DOHH2 (cell line): ENCODE data around the gene RUNDC1.

Experiments used
- H3F3A ChIP-seq: fragments of 200-600 bp; sonication (generic), shearing (Covaris generic); 2 replicates; pipeline ENCODE4 v1.6.0; 2016; ENCODE audit warnings: antibody characterized with exemption, mild to moderate bottlenecking; ENCODE audit not compliant: control insufficient read depth, insufficient read depth
- H3K27ac ChIP-seq: fragments of 200-600 bp; sonication (generic); 2 replicates; pipeline ENCODE4 v1.5.1; 2014; ENCODE audit warnings: low read depth, mild to moderate bottlenecking, low read length, moderate library complexity
- H3K27me3 ChIP-seq: fragments of 200-600 bp; sonication (generic); 2 replicates; pipeline ENCODE4 v1.6.1; 2014; ENCODE audit warnings: mild to moderate bottlenecking, low read length, mixed read lengths; ENCODE audit not compliant: control insufficient read depth
- H3K36me3 ChIP-seq: fragments of 200-600 bp; sonication (generic); 2 replicates; pipeline ENCODE4 v1.6.1; 2014; ENCODE audit warnings: mild to moderate bottlenecking, low read length, moderate library complexity, mixed read lengths; ENCODE audit not compliant: control insufficient read depth
- H3K4me1 ChIP-seq: fragments of 200-600 bp; sonication (generic); 2 replicates; pipeline ENCODE4 v1.6.1; 2014; ENCODE audit warnings: mild to moderate bottlenecking, low read length, mixed read lengths; ENCODE audit not compliant: control insufficient read depth
- H3K4me2 ChIP-seq: fragments of 200-600 bp; sonication (generic); 2 replicates; pipeline ENCODE4 v1.6.0; 2014; ENCODE audit warnings: mild to moderate bottlenecking, low read length, moderate library complexity
- H3K4me3 ChIP-seq: fragments of 200-600 bp; sonication (generic); 2 replicates; pipeline ENCODE4 v1.5.1; 2014; ENCODE audit warnings: mild to moderate bottlenecking, low read length, mixed read lengths
- H3K79me2 ChIP-seq: fragments of 200-600 bp; sonication (generic); 2 replicates; pipeline ENCODE4 v1.6.1; 2014; ENCODE audit warnings: mild to moderate bottlenecking, low read length, mixed read lengths; ENCODE audit not compliant: control insufficient read depth
- H3K9me2 ChIP-seq: fragments of 200-600 bp; sonication (generic); replicated peaks from 2 replicates; pipeline ENCODE4 v1.6.1; 2014; ENCODE audit warnings: mild to moderate bottlenecking, low read length, mixed read lengths; ENCODE audit not compliant: control insufficient read depth
- H3K9me3 ChIP-seq: fragments of 200-600 bp; sonication (generic); 2 replicates; pipeline ENCODE4 v1.6.1; 2014; ENCODE audit warnings: antibody characterized with exemption, low read length, mixed read lengths; ENCODE audit not compliant: control insufficient read depth, insufficient read depth
- H4K20me1 ChIP-seq: fragments of 200-600 bp; sonication (generic); 2 replicates; pipeline ENCODE4 v1.6.0; 2014; ENCODE audit warnings: low read depth, mild to moderate bottlenecking, antibody characterized with exemption, low read length, moderate library complexity; ENCODE audit not compliant: control insufficient read depth, insufficient read depth
- EZH2phosphoT487 ChIP-seq: fragments of 200-600 bp; sonication (generic); IDR thresholded peaks from 2 replicates; pipeline ENCODE4 v1.6.1; 2017; ENCODE audit warnings: borderline replicate concordance, mild to moderate bottlenecking, antibody characterized with exemption, low read length, moderate library complexity, mixed read lengths
- TF ChIP-seq, protein P1 (sequence below): fragments of 200-600 bp; sonication (generic); IDR thresholded peaks from one replicate; pipeline ENCODE4 v1.5.1; 2014; ENCODE audit warnings: antibody characterized with exemption, mild to moderate bottlenecking, low read depth, low read length; ENCODE audit not compliant: poor library complexity, severe bottlenecking

Gene RUNDC1

DNA sequence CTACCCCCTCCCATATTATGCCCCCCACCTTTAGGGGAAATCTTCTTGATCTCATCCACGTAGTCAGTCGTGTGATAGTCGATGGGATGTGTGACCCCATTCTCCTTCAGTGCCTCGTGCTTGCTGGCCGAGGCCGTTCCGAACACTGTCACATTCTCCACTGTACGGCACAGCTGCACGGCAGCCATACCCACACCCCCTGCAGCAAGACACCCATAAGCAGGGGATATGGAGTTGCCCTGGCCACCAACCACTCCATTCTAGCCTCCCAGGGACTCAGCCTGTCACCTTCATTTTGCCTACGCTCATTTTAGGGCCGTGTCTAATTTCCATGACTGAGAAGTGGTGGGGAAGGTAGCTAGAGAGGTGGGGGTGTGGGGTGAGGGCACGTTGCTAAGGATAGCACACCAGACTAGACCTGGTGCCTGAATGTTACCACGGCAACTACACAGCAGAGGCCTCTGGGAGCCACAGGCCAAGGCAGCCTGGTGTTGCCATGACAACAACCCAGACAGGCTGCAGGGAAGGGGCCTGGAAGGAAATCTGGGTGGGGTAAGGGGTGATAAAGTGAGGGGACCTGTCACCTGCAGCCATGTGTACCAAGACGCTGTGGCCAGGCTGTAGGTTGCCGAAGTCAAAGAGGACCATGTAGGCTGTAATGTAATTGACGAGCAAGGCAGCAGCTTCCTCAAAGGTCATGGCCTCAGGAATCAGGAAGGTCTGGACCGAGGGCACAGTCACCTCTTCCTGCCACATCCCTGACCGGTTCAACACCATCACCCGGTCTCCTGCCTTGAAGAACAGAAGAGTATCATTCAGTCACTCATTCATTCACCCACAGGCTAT is 37.9 kb downstream of the RUNDC1 start:
- no peak overlapping the region for H3K4me2 ChIP-seq
- no peaks in the 10 kb centered on the region for H3K79me2 ChIP-seq
- TF ChIP-seq EZH2phosphoT487, result no peak
- TF ChIP-seq, protein P1, sequence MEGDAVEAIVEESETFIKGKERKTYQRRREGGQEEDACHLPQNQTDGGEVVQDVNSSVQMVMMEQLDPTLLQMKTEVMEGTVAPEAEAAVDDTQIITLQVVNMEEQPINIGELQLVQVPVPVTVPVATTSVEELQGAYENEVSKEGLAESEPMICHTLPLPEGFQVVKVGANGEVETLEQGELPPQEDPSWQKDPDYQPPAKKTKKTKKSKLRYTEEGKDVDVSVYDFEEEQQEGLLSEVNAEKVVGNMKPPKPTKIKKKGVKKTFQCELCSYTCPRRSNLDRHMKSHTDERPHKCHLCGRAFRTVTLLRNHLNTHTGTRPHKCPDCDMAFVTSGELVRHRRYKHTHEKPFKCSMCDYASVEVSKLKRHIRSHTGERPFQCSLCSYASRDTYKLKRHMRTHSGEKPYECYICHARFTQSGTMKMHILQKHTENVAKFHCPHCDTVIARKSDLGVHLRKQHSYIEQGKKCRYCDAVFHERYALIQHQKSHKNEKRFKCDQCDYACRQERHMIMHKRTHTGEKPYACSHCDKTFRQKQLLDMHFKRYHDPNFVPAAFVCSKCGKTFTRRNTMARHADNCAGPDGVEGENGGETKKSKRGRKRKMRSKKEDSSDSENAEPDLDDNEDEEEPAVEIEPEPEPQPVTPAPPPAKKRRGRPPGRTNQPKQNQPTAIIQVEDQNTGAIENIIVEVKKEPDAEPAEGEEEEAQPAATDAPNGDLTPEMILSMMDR, result no peak
- H4K20me1 ChIP-seq, result no peaks in the 10 kb centered on the region
- H3K9me2 ChIP-seq, result no peaks in the 10 kb centered on the region
- no peaks in the 10 kb centered on the region for H3K9me3 ChIP-seq
- H3K36me3 ChIP-seq, result no peaks in the 10 kb centered on the region
- H3K4me3 ChIP-seq, result no peak overlapping the region
- peaks cover 5% of the 10 kb centered on the region for H3K4me1 ChIP-seq
- no peaks in the 10 kb centered on the region for H3K27me3 ChIP-seq
- no peak overlapping the region for H3K27ac ChIP-seq
- no peaks in the 10 kb centered on the region; the same call in 1 of the 2 replicates for H3F3A ChIP-seq

- no peaks in the 10 kb centered on the region for H4K20me1 ChIP-seq
- peaks cover 5% of the 10 kb centered on the region for H3F3A ChIP-seq
- H3K36me3 ChIP-seq, result no peaks in the 10 kb centered on the region
- peaks cover 8% of the 10 kb centered on the region for H3K4me1 ChIP-seq
- H3K4me3 ChIP-seq, result no peak overlapping the region
- no peak overlapping the region for H3K27ac ChIP-seq
- H3K27me3 ChIP-seq, result no peaks in the 10 kb centered on the region
- no peaks in the 10 kb centered on the region for H3K9me3 ChIP-seq
- TF ChIP-seq, protein P1, result no peak
- no peak for TF ChIP-seq EZH2phosphoT487
- H3K79me2 ChIP-seq, result no peaks in the 10 kb centered on the region
- no peaks in the 10 kb centered on the region for H3K9me2 ChIP-seq
- no peak overlapping the region for H3K4me2 ChIP-seq
These were observed 38.6 kb downstream of the RUNDC1 start for GRCh38 chr17:43018932-43019331.

GRCh38 chr17:43019418-43019817 is 39.1 kb downstream of the RUNDC1 start:
- Histone ChIP-seq H3K4me1 (peaks cover 11% of the 10 kb centered on the region), H3K79me2 (no peaks in the 10 kb centered on the region), H3K36me3 (no peaks in the 10 kb centered on the region), H3F3A (peaks cover 5% of the 10 kb centered on the region), H3K9me3 (no peaks in the 10 kb centered on the region), H3K4me2 (no peak overlapping the region), H4K20me1 (no peaks in the 10 kb centered on the region), H3K4me3 (no peak overlapping the region), H3K27me3 (peaks cover under 1% of the 10 kb centered on the region; the same call in 1 of the 2 replicates), H3K27ac (no peak overlapping the region), H3K9me2 (no peaks in the 10 kb centered on the region)
- TF ChIP-seq, protein P1, result no peak
- TF ChIP-seq EZH2phosphoT487, result no peak
